K562 (cell line): ENCODE data around the gene MYO1B. TPM values are rescaled to one million over a fixed set of nuclear protein-coding genes. Genes with fewer than 3 reads are reported as not detected.

Source experiments
- ATAC-seq: fragments of 200-7000 bp; cut with Tn5 transposase; 3 replicates; pipeline ENCODE4 v1.9.1; 2020; ENCODE audit warnings: moderate library complexity
- Bru-seq: library from RNA; stranded (reverse); fragments of 400-500 nt; gene quantifications from one replicate; lab custom pipeline; 2021; lab: Mats Ljungman, UMichigan
- BruChase-seq, 2 experiments: library from RNA; stranded (reverse); fragments of 400-500 nt; gene quantifications; one replicate each; lab custom pipeline; 2021; lab: Mats Ljungman, UMichigan
- BruUV-seq: library from RNA; stranded (reverse); fragments of 400-500 nt; replicated peaks from 2 replicates; lab custom pipeline; 2021; lab: Mats Ljungman, UMichigan
- CTCF ChIA-PET: fragments of 300-600 bp; formaldehyde crosslinking; extraction: SDS; loops from one replicate; lab custom pipeline; 2021; ENCODE audit warnings: low intra/inter-chr PET ratio; lab: Yijun Ruan, JAX
- POLR2A ChIA-PET: fragments of 300-600, 350-650 bp; sonication (Branson Sonifier 250); formaldehyde crosslinking; extraction: SDS; loops from one replicate; lab custom pipeline; 2021; ENCODE audit warnings: antibody characterized with exemption, inconsistent platforms; lab: Yijun Ruan, JAX
- DNase-seq, 4 experiments: peaks; one replicate each; pipeline versions ENCODE4 v3.0.0 to v3.0.0-alpha.2; 2011 to 2018; ENCODE audit warnings: low spot score in 3 of 4, mixed read lengths in 3 of 4; ENCODE audit errors: extremely low read depth in 1 of 4
- FAIRE-seq: peaks from 2 replicates; lab custom pipeline; 2011; peaks lifted over from hg19 to GRCh38; lab: Jason Lieb, UNC
- H2AFZ ChIP-seq: 2 replicates; pipeline ENCODE4 v1.6.0; 2011; ENCODE audit warnings: low read depth, low read length, control low read depth, inconsistent platforms
- H3K27ac ChIP-seq: fragments of 200-600 bp; 3 replicates; pipeline ENCODE4 v1.8.0; 2011; ENCODE audit warnings: low read depth, mild to moderate bottlenecking, control low read depth, inconsistent platforms, low read length, moderate library complexity, mixed read lengths; ENCODE audit errors: extremely low read depth
- H3K27me3 ChIP-seq, 2 experiments: fragments of 300-600 bp in 1 of 2; 2 replicates in 1 of 2; 3 replicates in 1 of 2; pipeline versions ENCODE4 v1.6.0 to v1.8.0; 2011; ENCODE audit warnings: inconsistent platforms in 2 of 2, low read length in 2 of 2, mild to moderate bottlenecking in 1 of 2, mixed read lengths in 1 of 2, moderate library complexity in 1 of 2; ENCODE audit not compliant: control insufficient read depth in 2 of 2, insufficient read depth in 2 of 2
- H3K36me3 ChIP-seq: fragments of 300-600 bp; 3 replicates; pipeline ENCODE4 v1.8.0; 2011; ENCODE audit warnings: mild to moderate bottlenecking, low read length, inconsistent platforms; ENCODE audit not compliant: control insufficient read depth, insufficient read depth
- H3K4me1 ChIP-seq, 2 experiments: fragments of 200-600 bp in 1 of 2; replicated peaks in 1 of 2; 2 replicates in 1 of 2; 3 replicates in 1 of 2; pipeline versions ENCODE4 v1.5.1 to v1.8.0; 2011; ENCODE audit warnings: inconsistent platforms in 2 of 2, low read length in 2 of 2, mild to moderate bottlenecking in 1 of 2, mixed read lengths in 1 of 2, moderate library complexity in 1 of 2; ENCODE audit not compliant: control insufficient read depth in 2 of 2, insufficient read depth in 2 of 2
- H3K4me2 ChIP-seq: 2 replicates; pipeline ENCODE4 v1.6.1; 2011; ENCODE audit warnings: low read length, control low read depth, inconsistent platforms, mixed read lengths; ENCODE audit not compliant: insufficient read depth
- H3K4me3 ChIP-seq: fragments of 200-600 bp; sonication (generic), shearing (Covaris generic); 2 replicates; pipeline ENCODE4 v1.5.1; 2016; ENCODE audit warnings: control low read depth, inconsistent platforms
- H3K79me2 ChIP-seq: fragments of 200-600 bp; 3 replicates; pipeline ENCODE4 v1.8.0; 2011; ENCODE audit warnings: low read length, inconsistent platforms; ENCODE audit not compliant: control insufficient read depth, insufficient read depth
- H3K9ac ChIP-seq, 2 experiments: 2 replicates each; pipeline versions ENCODE4 v1.6.0 to v1.6.1; 2011; ENCODE audit warnings: low read depth in 2 of 2, low read length in 2 of 2, control low read depth in 1 of 2, inconsistent platforms in 1 of 2, mild to moderate bottlenecking in 1 of 2, mixed read lengths in 1 of 2; ENCODE audit not compliant: insufficient read depth in 1 of 2
- H3K9me1 ChIP-seq: one replicate; pipeline ENCODE4 v1.6.0; 2011; ENCODE audit warnings: inconsistent platforms, mild to moderate bottlenecking, low read length, moderate library complexity; ENCODE audit not compliant: control insufficient read depth, insufficient read depth
- H3K9me3 ChIP-seq: replicated peaks from 2 replicates; pipeline ENCODE4 v1.5.1; 2011; ENCODE audit warnings: low read depth, low read length, inconsistent platforms; ENCODE audit not compliant: control insufficient read depth, insufficient read depth
- H4K20me1 ChIP-seq: replicated peaks from 2 replicates; pipeline ENCODE4 v1.6.1; 2011; ENCODE audit warnings: low read length, inconsistent platforms, mixed read lengths; ENCODE audit not compliant: control insufficient read depth, insufficient read depth
- SIRT6 ChIP-seq: IDR thresholded peaks from one replicate; pipeline ENCODE4 v1.6.1; 2012; ENCODE audit warnings: low read depth, mild to moderate bottlenecking, control low read depth, inconsistent platforms, low read length, moderate library complexity
- WGBS: fragments of 100-300 bp; shearing (Covaris generic); methylation state at CpG from one replicate; pipeline ENCODE4 v1.1.6; 2016; ENCODE audit warnings: low coverage, mixed read lengths; ENCODE audit not compliant: insufficient coverage; ENCODE audit errors: missing lambda C conversion rate; 5-methylcytosine and 5-hydroxymethylcytosine counted together
- in situ Hi-C: fragments of 300-500 bp; cut with MboI; formaldehyde crosslinking; loops from 4 replicates; pipeline ENCODE4 v1.15.0; 2018; ENCODE audit warnings: inconsistent platforms, mixed read lengths
- intact Hi-C: fragments of 100-400 bp; cut with micrococcal nuclease; formaldehyde crosslinking; loops from 2 replicates; pipeline ENCODE4 v1.14.2; 2022
- long read RNA-seq, 3 experiments: library from polyadenylated mRNA in 2 of 3; library from RNA in 1 of 3; unstranded in 2 of 3; stranded (forward) in 1 of 3; transcript quantifications; one replicate each; pipeline ENCODE4 v2.0.0, GENCODE V29; 2019 to 2022
- polyA minus RNA-seq, 3 experiments: library from RNA; depleted of rRNA, polyadenylated mRNA; stranded (reverse); fragments of >200 nt; gene quantifications; 2 replicates each; pipeline ENCODE4 v1.2.3, GENCODE V29; 2011
- polyA plus RNA-seq, 8 experiments: library from polyadenylated mRNA; depleted of rRNA in 4 of 8; stranded (reverse) in 5 of 8; unstranded in 3 of 8; fragments of >200 nt; fragmentation: Nextera tagmentation in 2 of 8; fragmentation: Illumina TruSeq in 1 of 8; extraction: Ambion mirVana in 2 of 8; extraction: Trizol in 1 of 8; gene quantifications; 2 replicates each; pipeline versions ENCODE4 v1.2.1 to v1.2.3, GENCODE V29; 2011 to 2014; ENCODE audit warnings: inconsistent platforms in 1 of 8, missing spikeins in 1 of 8
- total RNA-seq, 7 experiments: library from RNA; depleted of rRNA in 6 of 7; stranded (reverse); fragments of >200 nt in 6 of 7; fragmentation: Illumina TruSeq in 2 of 7; extraction: Trizol in 2 of 7; gene quantifications; 2 replicates each; pipeline versions ENCODE4 v1.2.1 to v1.2.3, GENCODE V29; 2011 to 2021; ENCODE audit warnings: low replicate concordance in 1 of 7
- TF ChIP-seq, protein P1 (sequence below), 3 experiments: IDR thresholded peaks in 2 of 3; conservative IDR thresholded peaks in 1 of 3; 2 replicates each; pipeline ENCODE4 v1.5.1; 2011 to 2012; ENCODE audit warnings: low read length in 3 of 3, mild to moderate bottlenecking in 3 of 3, control low read depth in 2 of 3, improper control_type of control experiment in 1 of 3, inconsistent platforms in 1 of 3, low read depth in 1 of 3, mixed read lengths in 1 of 3, moderate library complexity in 1 of 3; ENCODE audit not compliant: insufficient read depth in 2 of 3
- TF ChIP-seq, protein P2 (sequence below), 2 experiments: IDR thresholded peaks; 2 replicates each; pipeline ENCODE4 v1.6.1; 2011; ENCODE audit warnings: borderline replicate concordance in 1 of 2, control low read depth in 1 of 2, low read depth in 1 of 2, low read length in 1 of 2, mild to moderate bottlenecking in 1 of 2, mixed read lengths in 1 of 2, moderate library complexity in 1 of 2; ENCODE audit not compliant: insufficient read depth in 1 of 2, insufficient read length in 1 of 2, poor library complexity in 1 of 2, severe bottlenecking in 1 of 2; ENCODE audit errors: extremely low read depth in 1 of 2

Gene MYO1B
- not detected in 2 replicates for total RNA-seq (2011; cell fraction: chromatin; rRNA removed; ENCODE audit: low replicate concordance)
- total RNA-seq (2011; cell fraction: nucleolus; rRNA removed), result not detected in 2 replicates
- not detected in 2 replicates for total RNA-seq (2011; cell fraction: nucleoplasm; rRNA removed)
- total RNA-seq (2014; rRNA removed) (0.14 and 0.16 TPM in 2 replicates), total RNA-seq (2014; rRNA removed; fragmentation: Illumina TruSeq; extraction: Trizol) (not detected in 2 replicates), total RNA-seq (2015; rRNA removed; fragmentation: Illumina TruSeq; extraction: Trizol) (0.04 and 0.08 TPM in 2 replicates), total RNA-seq (2021) (0.25 and 0.33 TPM in 2 replicates), polyA plus RNA-seq (2011; rRNA removed) (not detected in 2 replicates), polyA plus RNA-seq (2014; fragmentation: Illumina TruSeq; extraction: Trizol) (not detected in 2 replicates), polyA plus RNA-seq (2014; fragmentation: Nextera tagmentation; extraction: Ambion mirVana) (not detected), polyA plus RNA-seq (2014; rRNA removed) (0.27 TPM in 1 of 2 replicates, not detected in the other), polyA minus RNA-seq (2011; rRNA and poly(A)+ RNA removed) (not detected in 2 replicates), Bru-seq, nascent RNA (percentile 11 among the genes with signal in this experiment), BruChase-seq, experiment 1, labeled RNA remaining after a 2-hour chase (percentile 13 among the genes with signal in this experiment), BruChase-seq, experiment 2, labeled RNA remaining after a 6-hour chase (percentile 14 among the genes with signal in this experiment)
- polyA plus RNA-seq (2011; cell fraction: cytosol; rRNA removed), result not detected in 2 replicates
- polyA plus RNA-seq (2011; cell fraction: nucleus; rRNA removed), result not detected in 2 replicates
- polyA plus RNA-seq (2012), result 0.17 TPM in 1 of 2 replicates, not detected in the other
- not detected in 2 replicates for polyA minus RNA-seq (2011; cell fraction: cytosol; rRNA and poly(A)+ RNA removed)
- not detected in 2 replicates for polyA minus RNA-seq (2011; cell fraction: nucleus; rRNA and poly(A)+ RNA removed)
- long read RNA-seq, experiment 1, result 0 reads
- long read RNA-seq, experiment 2, result 0 reads
- long read RNA-seq, experiment 3, result 0 reads

DNA sequence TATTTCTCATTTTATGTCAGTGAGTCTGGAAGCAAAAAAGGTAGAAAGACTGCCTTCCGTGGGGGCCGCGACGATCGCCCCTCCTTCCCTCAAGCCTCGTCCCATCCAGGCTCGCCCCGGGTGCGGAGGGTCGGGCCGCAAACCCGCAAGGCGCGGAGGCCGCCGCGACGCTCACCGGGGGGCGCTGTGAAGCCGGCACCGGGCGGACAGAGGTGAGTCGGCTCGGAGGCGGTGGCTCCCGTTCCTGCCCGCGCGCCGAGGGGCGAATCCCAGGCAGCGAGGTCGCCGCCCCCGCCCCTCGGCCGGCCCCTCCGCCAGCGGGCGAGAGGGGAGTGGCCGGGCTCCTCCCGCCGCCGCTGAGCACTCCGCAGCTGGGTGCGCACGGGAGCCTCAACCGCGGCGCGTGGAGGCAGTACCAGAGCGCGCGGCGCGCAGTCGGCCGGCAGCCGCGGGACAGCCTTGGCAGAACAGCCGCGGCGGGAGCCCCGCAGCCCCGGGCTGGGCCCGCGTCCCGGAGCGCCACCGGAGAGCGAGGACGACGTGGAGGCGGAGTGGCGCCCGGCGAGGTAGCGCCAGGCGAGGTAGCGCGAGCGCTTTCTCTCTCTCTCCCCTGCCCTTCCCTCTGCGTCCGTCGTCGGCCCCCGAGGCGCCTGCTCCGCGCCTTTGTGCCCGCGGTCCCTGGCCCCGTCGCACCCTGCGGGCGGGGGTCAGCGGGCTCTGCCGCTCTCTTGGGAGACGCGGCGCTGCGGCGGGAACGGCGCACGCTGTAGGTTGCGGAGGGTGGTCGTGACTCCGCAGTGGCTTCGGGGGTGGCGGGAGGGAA is at the start of gene MYO1B:
Gene MYO1B (plus strand): TSS at position 359 of the 823 bp plus-strand sequence. CDS start 31,492 bp downstream, outside the sequence.
- 47% methylated on average over 3 of the region's 112 CpGs for WGBS
- in situ Hi-C loops, result no loop called here
- no peak for FAIRE-seq
- no peaks in the 10 kb centered on the region for H3K27me3 ChIP-seq
- H3K9me3 ChIP-seq, result no peaks in the 10 kb centered on the region
- no peak within 1 kb of the TSS for H3K9ac ChIP-seq
- POLR2A ChIA-PET, result no interaction called here
- ATAC-seq, result peak; percentile 68
- no peaks in the 10 kb centered on the region for H3K36me3 ChIP-seq
- H2AFZ ChIP-seq, result no peak within 1 kb of the TSS
- peak; percentile 10 to 11 (median 10) for DNase-seq
- BruUV-seq, result no TSS peak
- H4K20me1 ChIP-seq, result no peaks in the 10 kb centered on the region
- H3K4me1 ChIP-seq, result peaks cover 0 to 12% of the 10 kb centered on the region in 2 experiments; a peak in 1 of 5 replicates
- no peaks in the 10 kb centered on the region for H3K9me1 ChIP-seq
- no peak within 1 kb of the TSS for H3K27ac ChIP-seq
- no peak within 1 kb of the TSS for H3K4me2 ChIP-seq
- CTCF ChIA-PET, result no interaction called here
- no peaks in the 10 kb centered on the region for H3K79me2 ChIP-seq
- no peak within 1 kb of the TSS for H3K4me3 ChIP-seq
- intact Hi-C loops, result no loop called here
- TF ChIP-seq, protein P1, sequence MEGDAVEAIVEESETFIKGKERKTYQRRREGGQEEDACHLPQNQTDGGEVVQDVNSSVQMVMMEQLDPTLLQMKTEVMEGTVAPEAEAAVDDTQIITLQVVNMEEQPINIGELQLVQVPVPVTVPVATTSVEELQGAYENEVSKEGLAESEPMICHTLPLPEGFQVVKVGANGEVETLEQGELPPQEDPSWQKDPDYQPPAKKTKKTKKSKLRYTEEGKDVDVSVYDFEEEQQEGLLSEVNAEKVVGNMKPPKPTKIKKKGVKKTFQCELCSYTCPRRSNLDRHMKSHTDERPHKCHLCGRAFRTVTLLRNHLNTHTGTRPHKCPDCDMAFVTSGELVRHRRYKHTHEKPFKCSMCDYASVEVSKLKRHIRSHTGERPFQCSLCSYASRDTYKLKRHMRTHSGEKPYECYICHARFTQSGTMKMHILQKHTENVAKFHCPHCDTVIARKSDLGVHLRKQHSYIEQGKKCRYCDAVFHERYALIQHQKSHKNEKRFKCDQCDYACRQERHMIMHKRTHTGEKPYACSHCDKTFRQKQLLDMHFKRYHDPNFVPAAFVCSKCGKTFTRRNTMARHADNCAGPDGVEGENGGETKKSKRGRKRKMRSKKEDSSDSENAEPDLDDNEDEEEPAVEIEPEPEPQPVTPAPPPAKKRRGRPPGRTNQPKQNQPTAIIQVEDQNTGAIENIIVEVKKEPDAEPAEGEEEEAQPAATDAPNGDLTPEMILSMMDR (IDR thresholded peaks at IDR 0.05 in 2 of 3, conservative IDR thresholded peaks at IDR 0.05 in 1 of 3; ENCODE audit: insufficient read depth in 2 of 3, low read depth in 1 of 3, low read length in 3 of 3), result peak in 1 of 3 experiments; percentile 25; a peak in 1 of 6 replicates
- no peak for TF ChIP-seq SIRT6
- TF ChIP-seq, protein P2, sequence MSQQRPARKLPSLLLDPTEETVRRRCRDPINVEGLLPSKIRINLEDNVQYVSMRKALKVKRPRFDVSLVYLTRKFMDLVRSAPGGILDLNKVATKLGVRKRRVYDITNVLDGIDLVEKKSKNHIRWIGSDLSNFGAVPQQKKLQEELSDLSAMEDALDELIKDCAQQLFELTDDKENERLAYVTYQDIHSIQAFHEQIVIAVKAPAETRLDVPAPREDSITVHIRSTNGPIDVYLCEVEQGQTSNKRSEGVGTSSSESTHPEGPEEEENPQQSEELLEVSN (IDR thresholded peaks at IDR 0.05; ENCODE audit: borderline replicate concordance in 1 of 2, extremely low read depth in 1 of 2, insufficient read depth in 1 of 2, insufficient read length in 1 of 2, low read depth in 1 of 2, low read length in 1 of 2, poor library complexity in 1 of 2, severe bottlenecking in 1 of 2), result peak in 1 of 2 experiments; percentile 44
